OCI-LY3 (cell line): ENCODE results near the gene ARID1B.

Source experiments
- H2AFZ ChIP-seq: fragments of 200-600, 300-600 bp; shearing (Covaris generic); 2 replicates; pipeline ENCODE4 v1.6.0; 2014; ENCODE audit warnings: antibody characterized with exemption, low read depth, low read length
- H3K27ac ChIP-seq: fragments of 200-600, 300-600 bp; sonication (generic); 2 replicates; pipeline ENCODE4 v1.5.1; 2014; ENCODE audit warnings: mild to moderate bottlenecking, low read length, moderate library complexity, mixed read lengths
- H3K27me3 ChIP-seq: fragments of 200-600, 300-600 bp; sonication (generic); 2 replicates; pipeline ENCODE4 v1.6.1; 2014; ENCODE audit warnings: low read depth, low read length, mixed read lengths
- H3K36me3 ChIP-seq: fragments of 200-600, 300-600 bp; sonication (generic); replicated peaks from 2 replicates; pipeline ENCODE3; 2014; ENCODE audit warnings: low read depth, low read length, mixed read lengths
- H3K4me1 ChIP-seq: fragments of 300-600, 200-600 bp; sonication (generic); 2 replicates; pipeline ENCODE4 v1.6.1; 2014; ENCODE audit warnings: low read length, mixed read lengths
- H3K4me2 ChIP-seq: fragments of 200-600, 300-600 bp; sonication (generic); 2 replicates; pipeline ENCODE4 v1.6.1; 2014; ENCODE audit warnings: low read length, mixed read lengths
- H3K4me3 ChIP-seq: fragments of 300-600, 200-600 bp; sonication (generic); 2 replicates; pipeline ENCODE4 v1.5.1; 2014; ENCODE audit warnings: antibody characterized with exemption, mild to moderate bottlenecking, low read length, moderate library complexity
- H3K79me2 ChIP-seq: fragments of 300-600, 200-600 bp; shearing (Covaris generic); 2 replicates; pipeline ENCODE4 v1.6.1; 2014; ENCODE audit warnings: mild to moderate bottlenecking, low read length, mixed read lengths
- H3K9ac ChIP-seq: fragments of 300-600, 200-600 bp; shearing (Covaris generic); 2 replicates; pipeline ENCODE4 v1.6.0; 2014; ENCODE audit warnings: mild to moderate bottlenecking, low read length, moderate library complexity
- H3K9me3 ChIP-seq: fragments of 200-600, 300-600 bp; shearing (Covaris generic); 2 replicates; pipeline ENCODE4 v1.6.1; 2014; ENCODE audit warnings: low read length, mixed read lengths; ENCODE audit not compliant: insufficient read depth
- H4K20me1 ChIP-seq: fragments of 200-600, 300-600 bp; sonication (generic); 2 replicates; pipeline ENCODE4 v1.6.1; 2016; ENCODE audit warnings: low read length, mixed read lengths; ENCODE audit not compliant: insufficient read depth
- CTCF ChIP-seq: fragments of 200-600, 300-600 bp; sonication (generic); IDR thresholded peaks from 2 replicates; pipeline ENCODE4 v1.5.1; 2014; ENCODE audit warnings: antibody characterized with exemption, low read length, low read depth
- EZH2phosphoT487 ChIP-seq: fragments of 200-600 bp; shearing (Covaris generic); IDR thresholded peaks from 2 replicates; pipeline ENCODE4 v1.6.1; 2018; ENCODE audit warnings: antibody characterized with exemption, mixed run types, low read depth

Gene ARID1B

GRCh38 chr6:157123234-157123633 lies 346.1 kb downstream of the ARID1B start:
- Histone ChIP-seq H3K9ac (no peak overlapping the region), H3K4me1 (no peaks in the 10 kb centered on the region), H3K4me3 (no peak overlapping the region), H3K79me2 (no peaks in the 10 kb centered on the region), H3K36me3 (no peaks in the 10 kb centered on the region), H4K20me1 (no peaks in the 10 kb centered on the region; the same call in 1 of the 2 replicates), H2AFZ (no peak overlapping the region), H3K27ac (no peak overlapping the region), H3K4me2 (no peak overlapping the region), H3K27me3 (no peaks in the 10 kb centered on the region), H3K9me3 (no peaks in the 10 kb centered on the region)
- TF ChIP-seq EZH2phosphoT487 (no peak), CTCF (no peak)

GRCh38 chr6:157124485-157125254 lies 347.5 kb downstream of the ARID1B start:
- Histone ChIP-seq H4K20me1 (no peaks in the 10 kb centered on the region; the same call in 1 of the 2 replicates), H3K36me3 (no peaks in the 10 kb centered on the region), H3K4me3 (no peak overlapping the region), H3K4me1 (no peaks in the 10 kb centered on the region), H3K79me2 (no peaks in the 10 kb centered on the region), H3K9me3 (no peaks in the 10 kb centered on the region), H2AFZ (no peak overlapping the region), H3K4me2 (no peak overlapping the region), H3K9ac (no peak overlapping the region), H3K27me3 (no peaks in the 10 kb centered on the region), H3K27ac (no peak overlapping the region)
- TF ChIP-seq EZH2phosphoT487 (no peak), CTCF (no peak)

- Histone ChIP-seq H3K9me3 (no peaks in the 10 kb centered on the region), H2AFZ (no peak overlapping the region), H3K27me3 (no peaks in the 10 kb centered on the region), H3K4me2 (no peak overlapping the region), H3K27ac (no peak overlapping the region), H3K4me1 (no peaks in the 10 kb centered on the region), H4K20me1 (no peaks in the 10 kb centered on the region; the same call in 1 of the 2 replicates), H3K79me2 (no peaks in the 10 kb centered on the region), H3K9ac (no peak overlapping the region), H3K4me3 (no peak overlapping the region), H3K36me3 (no peaks in the 10 kb centered on the region)
- TF ChIP-seq CTCF = no peak
- no peak for TF ChIP-seq EZH2phosphoT487
Observed at GRCh38 chr6:157125531-157125930, 348.4 kb downstream of the ARID1B start.

GRCh38 chr6:157126183-157127098 lies 349.3 kb downstream of the ARID1B start:
- Histone ChIP-seq H3K9me3 (no peaks in the 10 kb centered on the region), H2AFZ (no peak overlapping the region), H3K9ac (no peak overlapping the region), H3K4me3 (no peak overlapping the region), H3K79me2 (no peaks in the 10 kb centered on the region), H3K27ac (no peak overlapping the region), H3K4me2 (no peak overlapping the region), H3K27me3 (no peaks in the 10 kb centered on the region), H3K4me1 (no peaks in the 10 kb centered on the region), H3K36me3 (no peaks in the 10 kb centered on the region), H4K20me1 (no peaks in the 10 kb centered on the region; the same call in 1 of the 2 replicates)
- TF ChIP-seq EZH2phosphoT487 = no peak
- TF ChIP-seq CTCF = no peak
